Right lobe of liver (tissue), 6 donors: ENCODE measurements around the gene FAM240A. TPM values are rescaled to one million over a fixed set of nuclear protein-coding genes. Genes with fewer than 3 reads are reported as not detected.
A peak's percentile ranks its signal among the peaks of the same experiment; 100 is the strongest.

Experiments used
- ATAC-seq, 4 donors: fragments of 200-7000 bp; cut with Tn5 transposase; one replicate each; pipeline ENCODE4 v1.9.1; 2020; ENCODE audit warnings: mild to moderate bottlenecking in 4 of 4, moderate library complexity in 4 of 4
- DNase-seq, 3 donors: peaks; one replicate each; pipeline ENCODE4 v3.0.0-alpha.2; 2020
- H3K27ac ChIP-seq, 3 donors: fragments of 200-600 bp; one replicate each; pipeline ENCODE4 v1.8.0; 2022
- H3K27me3 ChIP-seq, 2 donors: fragments of 200-600 bp; one replicate each; pipeline ENCODE4 v1.8.0; 2022
- H3K36me3 ChIP-seq, 4 donors: fragments of 200-600 bp; sonication (generic) in 1 of 4; one replicate each; pipeline versions ENCODE4 v1.5.1 to v1.8.0; 2017 to 2022; ENCODE audit warnings: control low read depth in 1 of 4
- H3K4me1 ChIP-seq, 4 donors: fragments of 200-600 bp; sonication (generic) in 1 of 4; one replicate each; pipeline versions ENCODE4 v1.5.1 to v1.8.0; 2017 to 2022; ENCODE audit warnings: control low read depth in 1 of 4
- H3K4me3 ChIP-seq, 3 donors: fragments of 200-600 bp; one replicate each; pipeline ENCODE4 v1.8.0; 2022
- H3K9me3 ChIP-seq, 4 donors: fragments of 200-600 bp; sonication (generic) in 1 of 4; one replicate each; pipeline versions ENCODE4 v1.5.1 to v1.8.0; 2017 to 2022; ENCODE audit warnings: control low read depth in 1 of 4
- POLR2A ChIP-seq: fragments of 450-650 bp; IDR thresholded peaks from one replicate; pipeline ENCODE4 v1.6.1; 2017; ENCODE audit warnings: antibody characterized with exemption, mild to moderate bottlenecking
- WGBS: methylation state at CpG from one replicate; pipeline ENCODE4 v1.1.6; 2018; ENCODE audit warnings: low coverage, low lambda C conversion rate; ENCODE audit not compliant: insufficient coverage; ENCODE audit errors: missing lambda C conversion rate; 5-methylcytosine and 5-hydroxymethylcytosine counted together
- intact Hi-C, 2 donors: fragments of 100-400 bp; cut with DNase I; formaldehyde crosslinking; loops; one replicate each; pipeline versions ENCODE4 v1.11.2 to v1.14.1; 2022
- long read RNA-seq: library from polyadenylated mRNA; unstranded; transcript quantifications from one replicate; pipeline ENCODE4 v2.0.0, GENCODE V29; 2019
- total RNA-seq, 6 experiments: library from RNA; depleted of rRNA in 2 of 6; stranded (reverse); fragments of >200 nt in 2 of 6; fragmentation: NEBNext Ultra II Directional in 3 of 6; extraction: Animal tissue kit (Norgen Biotek cat#: 25700) in 3 of 6; gene quantifications; one replicate each; pipeline versions ENCODE4 v1.1.0 to v1.2.4, GENCODE V29; 2016 to 2023
- TF ChIP-seq, protein P1 (sequence below), 4 donors: fragments of 200-600 bp in 3 of 4; fragments of 450-650 bp in 1 of 4; IDR thresholded peaks; one replicate each; pipeline versions ENCODE4 v1.5.1 to v1.8.0; 2016 to 2022; ENCODE audit warnings: antibody characterized with exemption in 4 of 4, mild to moderate bottlenecking in 2 of 4
- donor health status: DM: no; HTN: yes; CAD: no.
- donor health status: DM: no; HTN: no; CAD: no.
- donor health status: DM: no; HTN: no; CAD: no.
- donor health status: DM: no; HTN: yes; CAD: no.
- donor health status: DM: no; HTN: yes; CAD: no.

FAM240A gene
- total RNA-seq: not detected
- long read RNA-seq: 0 reads

DNA sequence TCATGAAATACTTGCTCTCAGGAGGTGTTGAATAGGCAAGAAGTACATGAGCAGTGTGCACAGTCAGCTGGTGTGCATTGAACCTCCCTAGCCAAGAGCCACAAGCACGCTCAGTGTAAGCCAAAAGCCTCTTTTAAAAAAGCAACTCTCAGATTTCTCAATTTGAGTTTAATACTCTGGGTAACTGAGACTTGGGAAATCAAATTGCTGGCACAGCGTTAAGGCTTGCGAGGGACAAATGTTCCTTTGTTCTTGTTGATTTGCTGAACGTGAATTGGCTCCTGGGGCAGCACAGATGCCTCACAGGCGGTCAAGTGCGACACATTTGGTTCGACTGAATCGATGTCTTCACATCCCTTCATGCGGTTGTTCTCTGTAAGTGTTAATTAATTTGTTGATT, at the start of gene FAM240A:
Gene FAM240A, plus strand, starts transcription at position 202 of the 400 bp plus-strand sequence. Its CDS starts 159 bp downstream, at position 361.
- intact Hi-C loops: no loop called here
- Histone ChIP-seq H3K27me3 (no peaks in the 10 kb centered on the region), H3K27ac (no peak within 1 kb of the TSS), H3K9me3 (no peaks in the 10 kb centered on the region), H3K4me1 (peaks cover 0 to 21% (median 10%) of the 10 kb centered on the region in 4 donors), H3K36me3 (no peaks in the 10 kb centered on the region), H3K4me3 (no peak within 1 kb of the TSS)
- peak; percentile 62 to 81 (median 77) for ATAC-seq
- peak in 1 of 3 donors; percentile 69 for DNase-seq
- 54% methylated on average over 9 of the region's 9 CpGs for WGBS
- TF ChIP-seq, protein P1, sequence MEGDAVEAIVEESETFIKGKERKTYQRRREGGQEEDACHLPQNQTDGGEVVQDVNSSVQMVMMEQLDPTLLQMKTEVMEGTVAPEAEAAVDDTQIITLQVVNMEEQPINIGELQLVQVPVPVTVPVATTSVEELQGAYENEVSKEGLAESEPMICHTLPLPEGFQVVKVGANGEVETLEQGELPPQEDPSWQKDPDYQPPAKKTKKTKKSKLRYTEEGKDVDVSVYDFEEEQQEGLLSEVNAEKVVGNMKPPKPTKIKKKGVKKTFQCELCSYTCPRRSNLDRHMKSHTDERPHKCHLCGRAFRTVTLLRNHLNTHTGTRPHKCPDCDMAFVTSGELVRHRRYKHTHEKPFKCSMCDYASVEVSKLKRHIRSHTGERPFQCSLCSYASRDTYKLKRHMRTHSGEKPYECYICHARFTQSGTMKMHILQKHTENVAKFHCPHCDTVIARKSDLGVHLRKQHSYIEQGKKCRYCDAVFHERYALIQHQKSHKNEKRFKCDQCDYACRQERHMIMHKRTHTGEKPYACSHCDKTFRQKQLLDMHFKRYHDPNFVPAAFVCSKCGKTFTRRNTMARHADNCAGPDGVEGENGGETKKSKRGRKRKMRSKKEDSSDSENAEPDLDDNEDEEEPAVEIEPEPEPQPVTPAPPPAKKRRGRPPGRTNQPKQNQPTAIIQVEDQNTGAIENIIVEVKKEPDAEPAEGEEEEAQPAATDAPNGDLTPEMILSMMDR (IDR thresholded peaks at IDR 0.05): no peak
- TF ChIP-seq POLR2A: no peak

DNA sequence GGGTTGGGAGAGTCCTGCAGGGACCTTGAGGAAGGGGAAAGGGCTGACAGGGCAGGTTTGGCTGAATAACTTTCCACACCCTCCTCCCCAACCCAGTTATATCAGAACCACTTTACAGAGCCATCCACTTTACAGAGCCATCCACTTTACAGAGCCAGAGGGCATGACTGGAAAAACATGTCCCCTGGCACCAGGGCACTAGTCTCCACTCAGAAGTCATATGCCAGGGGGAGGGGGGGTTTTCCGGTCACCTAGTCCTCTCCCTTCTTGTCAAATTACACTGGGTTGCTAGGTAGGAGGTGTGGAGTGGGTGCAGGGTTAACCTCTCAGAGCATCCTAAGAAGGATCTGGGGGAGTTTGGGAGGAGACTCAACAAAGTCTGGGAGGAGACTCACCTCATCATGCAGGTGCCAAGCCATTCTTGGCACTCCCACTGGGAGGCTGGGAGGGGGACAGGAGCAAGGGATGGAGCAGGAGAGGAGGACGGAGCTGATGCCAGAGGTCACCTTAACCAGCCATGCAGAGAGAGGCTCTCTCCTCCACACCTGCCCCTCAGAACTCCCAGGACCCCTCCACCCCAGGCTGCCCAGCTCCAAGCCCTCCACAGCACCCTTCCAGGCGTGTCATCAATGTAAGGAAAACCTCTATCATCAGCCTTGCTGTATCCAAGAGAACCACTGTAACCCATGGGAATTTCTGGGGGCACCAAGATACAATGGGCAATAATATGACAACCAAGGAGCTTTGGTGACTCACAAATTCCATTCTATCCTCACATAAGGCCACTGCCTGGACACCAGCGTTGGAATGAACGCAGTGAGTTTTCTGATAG, 47.9 kb upstream of the FAM240A start:
- no peak overlapping the region for H3K4me3 ChIP-seq
- WGBS: 94% methylated on average over 3 of the region's 5 CpGs
- H3K27ac ChIP-seq: no peak overlapping the region
- TF ChIP-seq POLR2A: no peak
- TF ChIP-seq, protein P1 (IDR thresholded peaks at IDR 0.05): no peak
- ATAC-seq (no peak), DNase-seq (no peak)
- peaks cover 0 to 12% (median 6%) of the 10 kb centered on the region in 4 donors for H3K4me1 ChIP-seq
- intact Hi-C loops: no loop called here
- no peaks in the 10 kb centered on the region for H3K36me3 ChIP-seq
- H3K9me3 ChIP-seq: no peaks in the 10 kb centered on the region
- H3K27me3 ChIP-seq: no peaks in the 10 kb centered on the region

DNA sequence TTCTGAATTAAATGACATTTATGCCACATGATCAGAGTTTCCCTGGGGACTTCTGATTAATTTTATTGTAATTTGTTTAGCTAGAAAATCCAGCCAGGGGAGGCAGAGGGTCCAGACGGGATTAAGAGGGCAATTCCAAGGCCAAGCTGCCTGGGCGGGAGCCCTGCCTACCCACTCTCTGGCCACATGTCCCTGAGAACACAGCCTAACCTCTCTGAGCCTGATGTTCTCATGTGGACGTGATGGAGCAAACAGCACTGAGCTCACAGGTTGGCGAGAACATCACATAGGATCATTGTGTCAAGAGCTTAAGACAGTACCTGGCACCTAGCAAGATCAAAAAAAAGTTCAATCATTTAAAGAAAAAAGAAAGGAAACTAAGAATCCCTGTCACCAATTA, 47.2 kb upstream of the FAM240A start:
- Histone ChIP-seq H3K36me3 (no peaks in the 10 kb centered on the region), H3K4me3 (peak overlapping the region in 2 of 3 donors; percentile 68 to 86), H3K9me3 (no peaks in the 10 kb centered on the region), H3K27me3 (no peaks in the 10 kb centered on the region), H3K4me1 (peaks cover 0 to 11% (median 3%) of the 10 kb centered on the region in 4 donors), H3K27ac (peak overlapping the region in 2 of 3 donors; percentile 85 to 92)
- intact Hi-C loops: no loop called here
- TF ChIP-seq POLR2A: no peak
- TF ChIP-seq, protein P1 (IDR thresholded peaks at IDR 0.05): no peak
- 54% methylated on average over 4 of the region's 4 CpGs for WGBS
- ATAC-seq (peak in 1 of 4 donors; percentile 11), DNase-seq (no peak)

DNA sequence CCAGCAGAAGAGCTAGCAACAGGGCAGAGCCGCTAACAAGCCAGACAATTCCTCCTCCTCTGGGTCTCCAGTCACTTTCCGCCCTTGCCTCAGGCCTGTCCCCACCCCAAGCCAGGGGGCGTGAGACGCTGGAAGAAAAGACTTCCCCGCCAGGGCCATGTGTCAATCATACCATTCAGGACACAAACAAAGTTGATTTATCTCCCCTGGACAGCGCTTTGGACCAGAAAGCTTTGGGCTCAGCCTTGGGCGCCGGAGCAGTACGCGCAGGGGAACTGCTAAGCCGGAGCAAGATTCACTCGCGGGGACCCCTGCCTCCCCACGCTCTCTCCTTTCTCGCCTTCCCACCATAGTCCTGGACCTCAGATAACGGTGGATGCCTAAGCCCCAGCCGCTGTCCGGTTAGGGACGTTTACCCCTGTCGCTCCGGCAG, 46.7 kb upstream of the FAM240A start:
- H3K4me3 ChIP-seq: peak overlapping the region; percentile 50 to 86 (median 68)
- intact Hi-C loops: no loop called here
- no CpG with 5 or more reads among the region's 21 CpGs for WGBS
- H3K27me3 ChIP-seq: no peaks in the 10 kb centered on the region
- H3K27ac ChIP-seq: peak overlapping the region; percentile 76 to 92 (median 85)
- peaks cover 0 to 11% (median 3%) of the 10 kb centered on the region in 4 donors for H3K4me1 ChIP-seq
- no peaks in the 10 kb centered on the region for H3K36me3 ChIP-seq
- H3K9me3 ChIP-seq: no peaks in the 10 kb centered on the region
- DNase-seq (peak in 2 of 3 donors; percentile 44 to 58), ATAC-seq (peak; percentile 43 to 66 (median 56))
- TF ChIP-seq POLR2A: no peak
